ENCODE measurements around the gene MAP7D2. TPM values are rescaled to one million over a fixed set of nuclear protein-coding genes. Genes with fewer than 3 reads are reported as not detected.

The MAP7D2 gene
- total and polyA plus RNA-seq, 4 experiments from 2014 or later, result 0.14 to 0.17 TPM; not detected in 2

- no peaks in the 10 kb centered on the region for H3K36me3 ChIP-seq (ENCODE audit: insufficient read depth, low read length)
- H3K9me3 ChIP-seq (ENCODE audit: control insufficient read depth in 1 of 2, low read length in 2 of 2), result no peaks in the 10 kb centered on the region
- DNase-seq, result no peak
- Mint-ChIP-seq H3K4me3 (no peak overlapping the region), H3K9me3 (peaks cover 0 to 13% (median 2%) of the 10 kb centered on the region in 8 donors), H3K27me3 (no peaks in the 10 kb centered on the region), H3K4me1 (peaks cover 15 to 21% (median 16%) of the 10 kb centered on the region in 4 donors), H3K36me3 (peaks cover 4 to 18% of the 10 kb centered on the region in 2 donors), H3K27ac (no peak overlapping the region)
- H3K4me1 ChIP-seq (ENCODE audit: insufficient read depth, low read length), result no peaks in the 10 kb centered on the region
- CTCF ChIA-PET (ENCODE audit: partially characterized antibody), result no interaction called here
- no peaks in the 10 kb centered on the region for H3K27me3 ChIP-seq (ENCODE audit: insufficient read depth, low read length)
- H3K27ac ChIP-seq (ENCODE audit: low read depth, low read length), result no peak overlapping the region
- intact Hi-C loops (cut with micrococcal nuclease), result no loop called here
- POLR2A ChIA-PET (ENCODE audit: partially characterized antibody), result no interaction called here
- no peak overlapping the region for H3K4me3 ChIP-seq (ENCODE audit: low read length in 2 of 2)
These were observed 140.9 kb downstream of the MAP7D2 start for GRCh38 chrX:19975845-19976244.

DNA sequence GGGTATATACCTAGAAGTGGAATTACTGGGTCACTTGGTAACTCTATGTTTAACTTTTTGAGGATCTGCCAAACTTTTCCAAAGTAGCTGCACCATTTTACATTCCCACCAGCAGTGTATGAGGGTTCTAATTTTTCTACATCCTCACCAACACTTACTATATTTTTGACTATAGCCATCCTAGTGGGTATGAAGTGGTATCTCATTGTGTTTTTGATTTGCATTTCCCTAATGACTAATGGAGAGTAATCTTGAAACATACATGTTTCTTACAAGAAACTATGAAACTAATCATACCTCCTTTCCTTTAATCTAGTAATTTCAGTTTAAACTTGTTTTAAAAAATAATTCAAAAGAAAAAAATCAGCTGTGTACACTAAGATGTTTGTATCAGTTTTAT, 143.7 kb downstream of the MAP7D2 start:
- ChIA-PET CTCF (ENCODE audit: partially characterized antibody) (no interaction called here), POLR2A (ENCODE audit: partially characterized antibody) (no interaction called here)
- no peak overlapping the region for H3K27ac Mint-ChIP-seq
- Histone ChIP-seq H3K27ac (ENCODE audit: low read depth, low read length) (no peak overlapping the region), H3K36me3 (ENCODE audit: insufficient read depth, low read length) (no peaks in the 10 kb centered on the region), H3K4me3 (ENCODE audit: low read length in 2 of 2) (no peak overlapping the region), H3K4me1 (ENCODE audit: insufficient read depth, low read length) (no peaks in the 10 kb centered on the region), H3K9me3 (ENCODE audit: control insufficient read depth in 1 of 2, low read length in 2 of 2) (no peaks in the 10 kb centered on the region), H3K27me3 (ENCODE audit: insufficient read depth, low read length) (no peaks in the 10 kb centered on the region)
- peaks cover 8 to 19% of the 10 kb centered on the region in 2 donors for H3K36me3 Mint-ChIP-seq
- no peak overlapping the region for H3K4me3 Mint-ChIP-seq
- intact Hi-C loops (cut with micrococcal nuclease), result no loop called here
- peaks cover 8 to 17% (median 12%) of the 10 kb centered on the region in 4 donors for H3K4me1 Mint-ChIP-seq
- H3K9me3 Mint-ChIP-seq, result peaks cover 0 to 9% (median under 1%) of the 10 kb centered on the region in 8 donors
- H3K27me3 Mint-ChIP-seq, result no peaks in the 10 kb centered on the region
- no peak for DNase-seq

GRCh38 chrX:19968276-19968675, 148.4 kb downstream of the MAP7D2 start:
- POLR2A ChIA-PET (ENCODE audit: partially characterized antibody), result no interaction called here
- Histone ChIP-seq H3K36me3 (ENCODE audit: insufficient read depth, low read length) (no peaks in the 10 kb centered on the region), H3K27ac (ENCODE audit: low read depth, low read length) (no peak overlapping the region), H3K27me3 (ENCODE audit: insufficient read depth, low read length) (no peaks in the 10 kb centered on the region), H3K4me3 (ENCODE audit: low read length in 2 of 2) (no peak overlapping the region), H3K9me3 (ENCODE audit: control insufficient read depth in 1 of 2, low read length in 2 of 2) (no peaks in the 10 kb centered on the region), H3K4me1 (ENCODE audit: insufficient read depth, low read length) (no peaks in the 10 kb centered on the region)
- Mint-ChIP-seq H3K36me3 (peaks cover 25 to 33% of the 10 kb centered on the region in 2 donors), H3K9me3 (no peaks in the 10 kb centered on the region), H3K4me1 (peaks cover 0 to 4% (median 0%) of the 10 kb centered on the region in 4 donors), H3K27ac (no peak overlapping the region), H3K27me3 (no peaks in the 10 kb centered on the region), H3K4me3 (no peak overlapping the region)
- no peak for DNase-seq
- CTCF ChIA-PET (ENCODE audit: partially characterized antibody), result no interaction called here
- intact Hi-C loops (cut with micrococcal nuclease), result no loop called here

- Histone ChIP-seq H3K4me3 (ENCODE audit: low read length in 2 of 2) (no peak overlapping the region), H3K4me1 (ENCODE audit: insufficient read depth, low read length) (no peaks in the 10 kb centered on the region), H3K9me3 (ENCODE audit: control insufficient read depth in 1 of 2, low read length in 2 of 2) (no peaks in the 10 kb centered on the region), H3K36me3 (ENCODE audit: insufficient read depth, low read length) (no peaks in the 10 kb centered on the region), H3K27ac (ENCODE audit: low read depth, low read length) (no peak overlapping the region), H3K27me3 (ENCODE audit: insufficient read depth, low read length) (no peaks in the 10 kb centered on the region)
- Mint-ChIP-seq H3K9me3 (no peaks in the 10 kb centered on the region), H3K36me3 (peaks cover 29 to 36% of the 10 kb centered on the region in 2 donors), H3K27me3 (no peaks in the 10 kb centered on the region), H3K27ac (no peak overlapping the region), H3K4me1 (no peaks in the 10 kb centered on the region), H3K4me3 (no peak overlapping the region)
- ChIA-PET CTCF (ENCODE audit: partially characterized antibody) (no interaction called here), POLR2A (ENCODE audit: partially characterized antibody) (interaction anchor here (0.5 kb wide), 1 partner anchor 289 kb away, joined by 4 read pairs; no protein-coding TSS in a partner anchor)
- no peak for DNase-seq
- intact Hi-C loops (cut with micrococcal nuclease), result no loop called here
These were observed 150.7 kb downstream of the MAP7D2 start for GRCh38 chrX:19966056-19966455.

- CTCF ChIA-PET (ENCODE audit: partially characterized antibody), result interaction anchor here (1.6 kb wide), 1 partner anchor 11 kb away, joined by 4 read pairs; no protein-coding TSS in a partner anchor
These were observed 152.5 kb downstream of the MAP7D2 start for GRCh38 chrX:19964017-19964710.

GRCh38 chrX:19960913-19961312, 155.8 kb downstream of the MAP7D2 start:
- ChIA-PET CTCF (ENCODE audit: partially characterized antibody) (no interaction called here), POLR2A (ENCODE audit: partially characterized antibody) (no interaction called here)
- Histone ChIP-seq H3K36me3 (ENCODE audit: insufficient read depth, low read length) (no peaks in the 10 kb centered on the region), H3K4me3 (ENCODE audit: low read length in 2 of 2) (no peak overlapping the region), H3K27ac (ENCODE audit: low read depth, low read length) (no peak overlapping the region), H3K9me3 (ENCODE audit: control insufficient read depth in 1 of 2, low read length in 2 of 2) (no peaks in the 10 kb centered on the region), H3K4me1 (ENCODE audit: insufficient read depth, low read length) (no peaks in the 10 kb centered on the region), H3K27me3 (ENCODE audit: insufficient read depth, low read length) (no peaks in the 10 kb centered on the region)
- no peak overlapping the region for H3K27ac Mint-ChIP-seq
- H3K9me3 Mint-ChIP-seq, result no peaks in the 10 kb centered on the region
- DNase-seq, result no peak
- peaks cover 13 to 25% of the 10 kb centered on the region in 2 donors for H3K36me3 Mint-ChIP-seq
- peaks cover 0 to 2% (median under 1%) of the 10 kb centered on the region in 4 donors for H3K4me1 Mint-ChIP-seq
- no peak overlapping the region for H3K4me3 Mint-ChIP-seq
- no peaks in the 10 kb centered on the region for H3K27me3 Mint-ChIP-seq
- intact Hi-C loops (cut with micrococcal nuclease), result no loop called here

More at GRCh38 chrX:19964017-19964710, 152.5 kb downstream of the MAP7D2 start:
- H3K27ac ChIP-seq (ENCODE audit: low read depth, low read length), result no peak overlapping the region
- no peaks in the 10 kb centered on the region for H3K27me3 ChIP-seq (ENCODE audit: insufficient read depth, low read length)
- no peaks in the 10 kb centered on the region for H3K27me3 Mint-ChIP-seq
- POLR2A ChIA-PET (ENCODE audit: partially characterized antibody), result no interaction called here
- peaks cover 0 to 2% (median under 1%) of the 10 kb centered on the region in 4 donors for H3K4me1 Mint-ChIP-seq
- no peaks in the 10 kb centered on the region for H3K4me1 ChIP-seq (ENCODE audit: insufficient read depth, low read length)
- no peaks in the 10 kb centered on the region for H3K36me3 ChIP-seq (ENCODE audit: insufficient read depth, low read length)
- no peak overlapping the region for H3K27ac Mint-ChIP-seq
- no peaks in the 10 kb centered on the region for H3K9me3 Mint-ChIP-seq
- no peak overlapping the region for H3K4me3 Mint-ChIP-seq
- H3K4me3 ChIP-seq (ENCODE audit: low read length in 2 of 2), result no peak overlapping the region
- no peaks in the 10 kb centered on the region for H3K9me3 ChIP-seq (ENCODE audit: control insufficient read depth in 1 of 2, low read length in 2 of 2)
- H3K36me3 Mint-ChIP-seq, result peaks cover 25 to 34% of the 10 kb centered on the region in 2 donors
- intact Hi-C loops (cut with micrococcal nuclease), result no loop called here
- DNase-seq, result peak in 1 of 5 donors; percentile 42

DNA sequence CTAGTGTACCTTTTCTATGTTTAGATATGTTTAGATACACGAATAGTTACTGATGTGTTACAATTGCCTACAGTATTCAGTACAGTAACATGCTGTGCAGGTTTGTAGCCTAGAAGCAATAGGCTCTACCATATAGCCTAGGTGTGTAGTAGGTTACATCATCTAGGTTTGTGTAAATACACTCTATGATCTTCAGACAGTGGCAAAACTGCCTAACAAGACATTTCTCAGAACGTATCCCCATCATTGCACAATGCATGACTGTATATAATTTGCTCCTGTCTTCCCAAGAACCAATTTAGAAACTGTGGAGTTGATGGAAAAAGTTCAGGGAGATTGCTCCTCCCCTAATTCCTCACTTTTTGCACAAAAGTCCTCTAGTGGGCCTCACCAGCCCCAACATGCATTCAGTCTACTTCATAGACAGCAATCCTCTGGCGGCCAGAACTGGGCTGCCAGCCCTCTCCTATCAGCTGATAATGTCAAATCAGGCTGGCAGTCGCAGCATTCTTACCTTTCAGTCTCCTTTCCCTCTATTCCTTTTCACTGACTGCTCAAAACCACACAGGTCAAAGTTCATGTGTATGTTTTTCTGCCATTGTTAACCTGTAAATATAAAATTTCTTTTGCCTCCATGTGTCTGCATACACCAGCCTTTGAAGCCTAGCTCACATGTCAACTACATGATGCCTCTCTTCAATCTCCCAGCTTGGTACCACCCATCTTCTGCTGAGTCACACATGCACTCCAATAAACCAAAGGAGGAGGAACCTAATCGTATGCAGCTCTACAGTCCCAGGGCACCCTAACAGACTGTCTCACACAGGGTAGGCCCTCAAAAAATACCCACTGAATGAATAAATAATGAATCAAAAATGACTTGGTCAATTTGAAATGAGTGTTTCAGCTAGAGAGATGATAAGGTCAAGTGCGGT, 157.9 kb downstream of the MAP7D2 start:
- CTCF ChIA-PET (ENCODE audit: partially characterized antibody), result no interaction called here

More for the DNA sequence above, 157.9 kb downstream of the MAP7D2 start:
- Histone ChIP-seq H3K27ac (ENCODE audit: low read depth, low read length) (no peak overlapping the region), H3K36me3 (ENCODE audit: insufficient read depth, low read length) (no peaks in the 10 kb centered on the region), H3K27me3 (ENCODE audit: insufficient read depth, low read length) (no peaks in the 10 kb centered on the region), H3K9me3 (ENCODE audit: control insufficient read depth in 1 of 2, low read length in 2 of 2) (no peaks in the 10 kb centered on the region), H3K4me1 (ENCODE audit: insufficient read depth, low read length) (no peaks in the 10 kb centered on the region), H3K4me3 (ENCODE audit: low read length in 2 of 2) (no peak overlapping the region)
- POLR2A ChIA-PET (ENCODE audit: partially characterized antibody), result no interaction called here
- no peak overlapping the region for H3K4me3 Mint-ChIP-seq
- H3K27ac Mint-ChIP-seq, result peak overlapping the region in 1 of 7 donors; percentile 30
- no peaks in the 10 kb centered on the region for H3K9me3 Mint-ChIP-seq
- no peak for DNase-seq
- peaks cover 0 to 2% (median under 1%) of the 10 kb centered on the region in 4 donors for H3K4me1 Mint-ChIP-seq
- intact Hi-C loops (cut with micrococcal nuclease), result no loop called here
- H3K36me3 Mint-ChIP-seq, result peaks cover 3 to 14% of the 10 kb centered on the region in 2 donors
- no peaks in the 10 kb centered on the region for H3K27me3 Mint-ChIP-seq

All from CD4-positive, alpha-beta memory T cell (primary cell).